NOMO-1 treated with dmso at 0.1 percent for 144 hours (cell line): Measurements from ENCODE around the gene CREB5.

Source experiments
- DNase-seq: peaks from one replicate; lab custom pipeline; 2025; ENCODE audit not compliant: unreplicated experiment; lab: John Stamatoyannopoulos, UW

Gene CREB5

GRCh38 chr7:28703037-28703765, 290.9 kb downstream of the CREB5 start:
- DNase-seq, result no peak

GRCh38 chr7:28704706-28705105, 292.4 kb downstream of the CREB5 start:
- no peak for DNase-seq

- no peak for DNase-seq
Observed at GRCh38 chr7:28705350-28705749, 293.0 kb downstream of the CREB5 start.

- no peak for DNase-seq
Observed at GRCh38 chr7:28706584-28706983, 294.3 kb downstream of the CREB5 start.

- no peak for DNase-seq
Observed at GRCh38 chr7:28707291-28707690, 295.0 kb downstream of the CREB5 start.

- no peak for DNase-seq
Observed at GRCh38 chr7:28708033-28708951, 296.0 kb downstream of the CREB5 start.

- DNase-seq, result no peak
Observed at GRCh38 chr7:28709748-28710147, 297.4 kb downstream of the CREB5 start.

GRCh38 chr7:28711114-28711513, 298.8 kb downstream of the CREB5 start:
- DNase-seq, result no peak

GRCh38 chr7:28714459-28715120, 302.3 kb downstream of the CREB5 start:
- DNase-seq, result no peak

GRCh38 chr7:28717445-28718054, 305.2 kb downstream of the CREB5 start:
- no peak for DNase-seq

GRCh38 chr7:28718055-28718481, 305.8 kb downstream of the CREB5 start:
- DNase-seq, result no peak

GRCh38 chr7:28718545-28718944, 306.2 kb downstream of the CREB5 start:
- DNase-seq, result no peak

- no peak for DNase-seq
Observed at GRCh38 chr7:28722684-28723083, 310.4 kb downstream of the CREB5 start.

- DNase-seq, result no peak
Observed at GRCh38 chr7:28723336-28723735, 311.0 kb downstream of the CREB5 start.

- no peak for DNase-seq
Observed at GRCh38 chr7:28724563-28724962, 312.2 kb downstream of the CREB5 start.

GRCh38 chr7:28725045-28725642, 312.8 kb downstream of the CREB5 start:
- DNase-seq, result no peak

- DNase-seq, result no peak
Observed at GRCh38 chr7:28725911-28726310, 313.6 kb downstream of the CREB5 start.

GRCh38 chr7:28726555-28726954, 314.2 kb downstream of the CREB5 start:
- DNase-seq, result no peak

- DNase-seq, result no peak
Observed at GRCh38 chr7:28729281-28729680, 317.0 kb downstream of the CREB5 start.

- no peak for DNase-seq
Observed at GRCh38 chr7:28729727-28730126, 317.4 kb downstream of the CREB5 start.
